GM10266 (cell line): ENCODE measurements around the gene CGAS.
A peak's percentile ranks its signal among the peaks of the same experiment; 100 is the strongest.

Experiments used
- DNase-seq: peaks from one replicate; pipeline ENCODE4 v3.0.0; 2012; ENCODE audit errors: extremely low spot score
- TF ChIP-seq, protein P1 (sequence below): IDR thresholded peaks from 2 replicates; pipeline ENCODE4 v1.5.1; 2012; ENCODE audit warnings: mild to moderate bottlenecking, low read depth; ENCODE audit not compliant: control insufficient read depth, insufficient read depth; ENCODE audit errors: missing control alignments

CGAS gene

DNA sequence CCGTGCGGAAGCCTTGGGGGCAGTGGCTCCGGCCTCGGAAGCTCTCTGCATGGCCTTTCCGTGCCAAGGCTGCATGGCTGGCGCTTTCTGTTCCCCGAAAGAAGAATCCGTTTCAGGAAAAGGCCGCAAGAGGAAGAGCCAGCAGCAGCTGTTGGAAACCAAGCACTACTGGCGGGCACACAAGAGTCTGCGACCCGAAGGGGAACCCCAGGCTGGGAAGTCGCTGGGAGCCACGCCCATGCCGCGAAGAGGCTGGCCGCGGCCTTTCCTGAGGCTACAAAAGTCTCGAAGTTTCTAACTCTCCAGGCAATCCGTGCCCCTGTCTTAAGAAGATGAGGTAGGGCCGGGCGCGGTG lies at the start of gene CGAS:
Gene CGAS, minus strand, starts transcription at position 191 of the 355 bp plus-strand sequence. Its CDS starts 116 bp downstream, at position 75.
- TF ChIP-seq, protein P1, sequence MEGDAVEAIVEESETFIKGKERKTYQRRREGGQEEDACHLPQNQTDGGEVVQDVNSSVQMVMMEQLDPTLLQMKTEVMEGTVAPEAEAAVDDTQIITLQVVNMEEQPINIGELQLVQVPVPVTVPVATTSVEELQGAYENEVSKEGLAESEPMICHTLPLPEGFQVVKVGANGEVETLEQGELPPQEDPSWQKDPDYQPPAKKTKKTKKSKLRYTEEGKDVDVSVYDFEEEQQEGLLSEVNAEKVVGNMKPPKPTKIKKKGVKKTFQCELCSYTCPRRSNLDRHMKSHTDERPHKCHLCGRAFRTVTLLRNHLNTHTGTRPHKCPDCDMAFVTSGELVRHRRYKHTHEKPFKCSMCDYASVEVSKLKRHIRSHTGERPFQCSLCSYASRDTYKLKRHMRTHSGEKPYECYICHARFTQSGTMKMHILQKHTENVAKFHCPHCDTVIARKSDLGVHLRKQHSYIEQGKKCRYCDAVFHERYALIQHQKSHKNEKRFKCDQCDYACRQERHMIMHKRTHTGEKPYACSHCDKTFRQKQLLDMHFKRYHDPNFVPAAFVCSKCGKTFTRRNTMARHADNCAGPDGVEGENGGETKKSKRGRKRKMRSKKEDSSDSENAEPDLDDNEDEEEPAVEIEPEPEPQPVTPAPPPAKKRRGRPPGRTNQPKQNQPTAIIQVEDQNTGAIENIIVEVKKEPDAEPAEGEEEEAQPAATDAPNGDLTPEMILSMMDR, result no peak
- DNase-seq, result peak; percentile 78

DNA sequence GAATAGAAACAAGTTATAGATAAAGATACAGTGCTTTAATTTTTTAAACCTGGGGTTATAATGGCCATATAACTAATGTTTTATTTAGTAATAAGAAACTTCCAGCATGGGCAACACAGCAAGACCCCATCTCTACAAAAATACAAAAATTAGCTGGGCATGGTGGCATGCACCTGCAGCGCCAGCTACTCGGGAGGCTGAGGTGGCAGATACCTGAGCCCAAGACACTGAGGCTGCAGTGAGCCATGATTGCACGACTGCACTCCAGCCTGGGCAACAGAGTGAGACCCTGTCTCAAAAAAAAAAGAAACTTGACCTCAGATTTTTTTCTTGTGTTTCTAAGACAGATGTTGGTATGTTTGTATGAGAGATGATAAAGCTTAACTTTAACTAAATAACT lies 45.8 kb upstream of the CGAS start:
- TF ChIP-seq, protein P1, result no peak
- no peak for DNase-seq

DNA sequence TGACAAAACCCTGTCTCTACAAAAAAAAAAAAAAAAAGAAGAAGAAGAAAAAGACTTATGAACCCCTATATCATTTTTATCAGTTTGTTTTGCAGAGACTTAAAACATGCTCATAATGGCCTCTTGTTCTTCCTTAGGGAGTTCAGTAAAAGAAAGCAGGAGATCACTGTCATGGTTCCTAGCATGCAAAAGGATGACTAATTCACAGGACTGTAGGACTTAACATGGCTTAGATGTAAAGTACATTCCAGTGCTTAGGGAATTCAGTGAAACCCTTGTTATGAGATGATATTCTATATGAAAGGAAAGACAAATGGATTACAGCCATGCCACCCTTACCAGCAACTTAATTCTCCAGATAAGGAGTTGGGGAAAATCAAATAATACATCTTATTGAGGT lies 39.3 kb upstream of the CGAS start:
- DNase-seq, result no peak
- TF ChIP-seq, protein P1, result no peak

DNA sequence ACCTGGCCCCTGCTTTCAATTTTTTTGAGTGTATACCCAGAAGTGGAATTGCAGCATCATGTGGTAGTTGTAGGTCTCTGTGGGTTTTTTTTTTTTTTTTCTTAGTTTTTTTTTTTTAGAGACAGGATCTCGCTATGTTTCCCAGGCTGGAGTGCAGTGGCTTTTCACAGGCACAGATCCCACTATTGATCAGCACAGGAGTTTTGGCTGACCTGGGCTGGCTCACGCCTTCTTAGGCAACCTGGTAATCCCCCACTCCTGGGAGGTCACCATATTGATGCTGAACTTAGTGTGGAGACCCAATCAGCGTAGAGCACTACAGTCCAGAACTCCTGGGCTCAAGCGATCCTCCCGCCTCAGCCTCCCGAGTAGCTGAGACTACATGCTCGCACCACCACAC lies 35.4 kb upstream of the CGAS start:
- no peak for DNase-seq
- TF ChIP-seq, protein P1, result no peak

DNA sequence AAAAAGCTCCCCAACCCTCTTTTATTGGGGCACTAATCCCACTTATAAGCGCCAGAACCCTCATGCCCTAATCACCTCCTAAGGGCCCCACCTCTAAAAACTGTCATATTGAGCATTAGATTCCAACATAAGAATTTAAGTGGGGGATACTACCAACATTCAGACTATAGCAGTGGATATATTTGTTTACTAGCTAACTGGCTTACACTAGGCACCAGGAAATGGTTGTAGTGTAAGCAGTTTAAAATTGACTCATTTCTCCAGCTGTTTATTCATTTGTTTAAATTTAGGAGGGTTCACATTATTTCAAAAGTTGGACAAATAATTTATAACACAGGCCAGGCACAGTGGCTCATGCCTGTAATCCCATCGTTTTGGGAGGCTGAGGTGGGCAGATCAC lies 32.3 kb upstream of the CGAS start:
- TF ChIP-seq, protein P1, result no peak
- no peak for DNase-seq

DNA sequence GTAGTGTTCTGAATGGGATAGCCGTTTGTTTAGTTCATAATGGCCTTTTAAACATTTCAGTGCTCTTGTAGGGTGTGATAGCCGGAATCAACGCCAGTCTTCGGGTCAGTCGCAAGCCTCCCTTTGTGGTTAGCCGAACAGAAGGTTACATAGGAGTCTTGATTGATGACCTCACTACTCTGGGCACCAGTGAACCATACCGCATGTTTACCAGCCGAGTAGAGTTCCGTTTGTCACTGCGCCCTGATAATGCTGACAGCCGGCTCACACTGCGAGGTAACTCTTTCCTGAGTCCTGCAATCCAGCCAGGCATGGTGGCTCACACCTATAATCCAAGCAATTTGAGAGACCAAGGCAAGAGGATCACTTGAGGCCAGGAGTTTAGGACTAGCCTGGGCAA lies 29.9 kb upstream of the CGAS start:
- TF ChIP-seq, protein P1, result no peak
- no peak for DNase-seq

DNA sequence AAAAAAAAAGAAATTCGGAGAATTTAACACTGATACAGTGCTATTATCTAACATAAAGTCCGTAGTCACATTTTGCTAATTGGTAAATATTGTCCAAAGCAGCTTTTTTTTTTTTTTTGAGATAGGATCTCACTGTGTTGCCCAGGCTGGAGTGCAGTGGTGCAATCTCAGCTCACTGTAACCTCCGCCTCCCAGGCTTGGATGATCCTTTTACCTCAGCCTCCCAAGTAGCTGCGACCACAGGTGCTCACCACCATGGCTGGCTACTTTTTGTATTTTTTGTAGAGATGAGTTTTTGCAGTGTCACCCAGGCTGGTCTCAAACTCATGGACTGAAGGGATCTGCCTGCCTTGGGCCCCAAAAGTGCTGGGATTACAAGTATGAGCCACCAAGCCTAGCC lies 25.3 kb upstream of the CGAS start:
- DNase-seq, result no peak
- TF ChIP-seq, protein P1, result no peak
